H54 (cell line): ENCODE results near the gene ARNT2.
A peak's percentile ranks its signal among the peaks of the same experiment; 100 is the strongest.

Source experiments
- DNase-seq: peaks from one replicate; pipeline ENCODE4 v3.0.0; 2011; ENCODE audit warnings: low spot score, mixed read lengths; ENCODE audit not compliant: insufficient read length
- FAIRE-seq: peaks from 3 replicates; lab custom pipeline; 2011; peaks lifted over from hg19 to GRCh38; lab: Jason Lieb, UNC
- POLR2A ChIP-seq: IDR thresholded peaks from 2 replicates; pipeline ENCODE4 v1.6.1; 2011; ENCODE audit warnings: low read depth, mild to moderate bottlenecking, low read length

ARNT2 gene

DNA sequence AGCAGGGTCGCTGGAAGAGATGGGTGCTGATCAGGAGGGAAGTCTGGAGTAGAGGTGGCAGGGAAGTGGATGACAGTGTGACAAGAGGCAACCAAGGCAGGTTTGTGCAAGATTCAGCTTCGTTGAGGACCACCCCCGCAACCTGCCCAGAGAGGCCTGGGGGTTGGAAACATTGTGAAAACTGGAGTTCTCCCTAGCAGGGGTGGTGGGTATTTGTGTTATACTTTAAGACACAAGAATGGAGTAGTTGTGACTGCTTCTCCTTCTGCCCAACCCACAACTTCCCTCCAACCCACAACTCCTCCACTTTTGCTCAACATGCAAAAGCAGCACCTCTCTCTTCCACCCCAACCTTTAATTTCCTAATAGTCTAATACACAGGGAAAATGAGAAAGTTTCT, 8.6 kb upstream of the ARNT2 start:
- DNase-seq (no peak), FAIRE-seq (no peak)
- no peak for TF ChIP-seq POLR2A

DNA sequence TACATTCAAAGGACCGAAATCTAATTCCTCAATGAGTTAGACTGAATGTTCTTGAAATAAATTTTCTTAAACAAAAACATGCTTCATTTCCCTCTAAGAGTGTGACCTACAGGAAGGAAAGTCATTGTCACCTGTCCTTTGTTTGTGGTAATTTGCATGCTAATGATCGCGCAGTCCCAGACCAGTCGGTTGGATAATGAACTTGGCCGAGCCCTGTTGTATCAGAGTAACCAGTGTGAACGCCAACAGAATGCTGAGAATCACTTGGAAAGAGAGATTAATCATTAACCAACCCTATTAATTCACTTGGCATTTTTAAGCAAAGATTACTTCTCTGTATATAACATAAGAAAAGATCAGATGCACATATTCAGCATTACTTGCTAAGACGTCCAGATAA, 8.1 kb upstream of the ARNT2 start:
- FAIRE-seq (no peak), DNase-seq (no peak)

DNA sequence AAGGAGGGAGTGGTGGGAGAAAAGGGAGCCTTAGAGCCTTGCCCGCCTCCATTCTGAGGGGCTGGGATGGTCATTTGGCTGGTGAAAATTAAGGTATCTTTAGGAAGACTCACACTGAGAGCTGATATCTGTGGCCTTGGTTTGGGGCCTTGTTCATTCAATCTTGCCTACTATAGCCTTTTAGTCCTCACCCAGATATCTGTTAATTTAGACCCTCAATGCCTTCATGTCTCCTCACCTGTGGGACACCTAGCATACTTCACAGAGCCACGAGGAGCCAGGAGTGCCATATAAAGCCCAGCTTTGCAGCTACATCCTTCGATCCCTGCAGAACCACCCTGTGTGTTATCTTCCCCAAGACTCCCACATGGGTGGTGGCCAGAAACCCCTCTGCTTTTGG, 4.7 kb upstream of the ARNT2 start:
- DNase-seq (no peak), FAIRE-seq (no peak)
- TF ChIP-seq POLR2A, result no peak

More for the DNA sequence above, 8.1 kb upstream of the ARNT2 start:
- TF ChIP-seq POLR2A, result no peak

DNA sequence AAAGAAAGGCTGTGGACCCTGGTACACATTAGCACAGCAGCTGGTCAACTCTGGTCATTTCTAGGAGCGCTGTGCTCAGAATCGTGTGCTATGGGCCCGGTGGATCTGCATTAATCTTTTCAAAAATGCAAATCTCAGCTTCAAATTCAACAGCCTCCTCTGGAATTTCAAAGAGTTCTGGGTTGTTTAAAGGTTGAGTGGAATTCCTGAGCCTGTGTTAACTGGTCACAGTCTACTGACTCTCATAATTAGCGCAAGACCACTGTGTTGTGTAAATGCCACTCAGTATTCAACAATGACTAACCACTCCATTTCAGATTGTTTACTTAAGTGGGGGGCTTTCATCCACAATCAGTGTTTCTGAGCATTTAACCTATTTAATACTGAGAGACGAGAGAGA, 2.7 kb upstream of the ARNT2 start:
- FAIRE-seq, result no peak
- TF ChIP-seq POLR2A, result no peak

DNA sequence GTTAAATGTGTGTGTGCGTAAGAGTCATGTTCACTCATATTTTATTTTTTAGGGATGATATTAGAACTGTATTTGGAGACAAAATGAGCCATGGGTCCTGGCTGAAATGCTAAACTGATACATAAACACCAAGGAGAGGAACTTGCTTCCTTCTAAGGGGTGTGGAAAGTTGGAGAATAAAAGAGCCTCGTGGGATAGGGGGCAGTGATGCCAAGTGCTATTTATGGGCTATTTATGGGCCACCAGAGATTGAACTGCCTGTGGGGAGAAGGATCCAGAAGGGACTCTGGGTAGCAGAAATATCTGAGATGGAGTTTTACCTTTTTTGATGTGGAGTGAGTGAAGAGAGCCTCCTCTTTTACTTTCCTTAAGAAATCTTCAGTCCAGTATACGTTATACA, 1.8 kb upstream of the ARNT2 start:
- TF ChIP-seq POLR2A, result no peak
- FAIRE-seq, result no peak

More for the DNA sequence above, 2.7 kb upstream of the ARNT2 start:
- DNase-seq, result no peak

DNA sequence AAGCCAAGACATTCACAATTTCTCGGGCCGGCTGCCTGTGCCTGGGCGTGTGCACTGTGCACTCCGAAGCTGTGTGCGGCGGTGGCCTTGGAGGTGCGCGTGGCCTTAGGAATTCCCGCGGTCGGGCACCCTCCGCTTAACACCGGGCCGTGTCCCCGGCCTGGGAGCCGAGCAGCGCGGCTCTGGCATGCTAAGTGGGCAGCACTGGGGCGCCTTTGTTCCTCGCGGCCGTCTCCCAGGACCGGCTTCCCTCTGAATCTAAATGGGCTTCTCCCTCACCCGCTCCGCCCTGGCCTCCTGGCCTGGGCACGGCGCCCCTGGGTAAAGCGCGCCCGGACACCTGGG, 498 bp upstream of the ARNT2 start:
- no peak for TF ChIP-seq POLR2A
- no peak for DNase-seq
- no peak for FAIRE-seq

More for the DNA sequence above, 1.8 kb upstream of the ARNT2 start:
- no peak for DNase-seq

DNA sequence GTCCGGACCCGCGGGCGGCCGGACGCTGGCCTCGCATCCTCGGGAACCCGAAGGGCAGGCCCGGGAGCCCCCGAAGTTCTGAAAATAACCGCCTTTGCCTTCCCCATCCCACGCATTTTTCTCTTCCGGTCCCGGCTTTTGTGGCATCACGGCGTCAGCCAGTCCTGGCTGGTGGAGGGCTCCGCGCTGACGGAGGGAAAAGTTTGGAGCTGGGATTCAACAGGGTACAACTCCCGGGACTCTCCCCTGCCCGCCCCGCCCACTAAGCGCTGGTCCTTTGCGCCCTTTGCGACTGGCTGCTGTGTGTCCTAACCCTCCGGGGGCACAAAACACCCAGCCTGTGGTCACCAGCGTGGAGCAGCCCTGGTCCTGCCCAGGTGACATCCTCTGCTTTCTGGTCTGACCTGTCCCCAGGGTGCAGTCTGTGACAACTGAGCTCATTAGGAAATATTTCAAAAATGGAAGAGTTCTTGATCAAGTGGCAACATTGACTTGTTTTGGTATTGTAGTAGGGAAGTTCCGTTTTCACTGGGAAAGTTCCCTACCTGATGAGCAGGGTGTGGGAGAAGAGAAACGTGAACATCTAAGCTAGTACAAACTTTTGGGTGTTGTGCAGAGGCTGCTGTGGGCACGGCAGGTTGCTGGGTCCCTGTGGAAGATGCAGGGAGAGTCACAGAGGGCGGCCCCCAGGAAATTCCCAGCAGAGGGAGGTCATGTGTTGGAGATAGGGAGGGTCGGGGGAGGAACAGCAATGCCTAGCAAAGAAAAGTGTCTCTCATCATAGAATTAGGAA, 775 bp downstream of the ARNT2 start:
- TF ChIP-seq POLR2A, result no peak
- DNase-seq (no peak), FAIRE-seq (no peak)

DNA sequence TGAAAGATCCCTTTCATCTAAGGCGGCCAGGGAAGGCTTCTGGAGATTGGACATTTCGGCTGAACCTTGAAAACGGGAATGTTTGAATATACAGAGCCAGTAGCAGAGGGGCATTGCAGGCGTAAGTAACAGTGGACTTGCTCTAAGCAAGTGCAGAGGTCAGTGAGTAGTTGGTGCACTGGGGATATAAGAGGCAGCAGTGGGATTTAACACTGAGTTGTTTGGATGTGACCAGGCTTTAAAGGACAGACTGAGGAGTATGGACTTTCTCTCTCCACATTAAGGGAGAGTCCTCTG, 1.3 kb downstream of the ARNT2 start:
- TF ChIP-seq POLR2A, result no peak
- DNase-seq (no peak), FAIRE-seq (no peak)

DNA sequence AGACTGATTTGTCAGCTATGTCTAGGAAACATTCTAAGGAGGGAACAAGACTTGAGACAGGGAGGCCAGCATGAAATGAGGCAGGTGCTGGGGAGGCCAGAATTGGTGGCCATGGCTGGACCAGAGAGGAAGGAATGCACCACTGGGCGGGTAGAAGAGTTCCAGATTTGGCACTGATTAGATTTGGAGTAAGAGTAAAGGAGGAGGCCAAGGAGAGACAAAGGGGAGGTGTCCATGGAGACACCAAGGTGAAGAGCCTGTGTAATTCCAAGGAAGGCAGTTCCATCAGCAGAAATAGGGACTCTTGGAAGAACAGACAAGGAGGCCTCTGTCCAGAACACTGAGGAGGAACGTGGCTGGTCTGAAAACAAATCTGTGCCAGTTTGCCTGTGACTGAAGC, 1.8 kb downstream of the ARNT2 start:
- DNase-seq (no peak), FAIRE-seq (no peak)
- no peak for TF ChIP-seq POLR2A

DNA sequence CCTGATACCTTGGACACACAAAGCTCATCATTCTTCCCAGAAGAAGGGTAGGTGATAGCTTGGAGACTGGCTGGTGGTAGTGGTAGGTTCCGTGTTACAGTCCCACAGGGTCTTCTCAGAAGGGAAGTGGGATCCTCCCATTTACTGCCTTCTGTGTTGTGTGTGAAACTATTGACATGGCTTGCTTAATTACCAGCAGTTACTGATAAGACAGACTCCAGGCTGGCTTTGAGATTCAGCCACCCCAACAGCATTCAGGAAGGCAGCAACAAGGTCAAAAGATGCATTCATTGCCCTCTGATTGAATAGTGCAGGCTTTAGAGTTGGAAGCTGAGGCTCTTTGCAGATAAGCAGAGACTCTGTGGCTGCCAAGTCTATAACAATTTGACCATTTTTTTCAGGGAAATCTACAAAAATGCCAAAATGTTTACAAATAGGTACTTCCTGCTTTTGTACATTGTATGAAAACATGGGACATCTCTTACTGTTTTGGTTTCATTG, 7.7 kb downstream of the ARNT2 start:
- TF ChIP-seq POLR2A, result no peak
- FAIRE-seq (no peak), DNase-seq (no peak)

DNA sequence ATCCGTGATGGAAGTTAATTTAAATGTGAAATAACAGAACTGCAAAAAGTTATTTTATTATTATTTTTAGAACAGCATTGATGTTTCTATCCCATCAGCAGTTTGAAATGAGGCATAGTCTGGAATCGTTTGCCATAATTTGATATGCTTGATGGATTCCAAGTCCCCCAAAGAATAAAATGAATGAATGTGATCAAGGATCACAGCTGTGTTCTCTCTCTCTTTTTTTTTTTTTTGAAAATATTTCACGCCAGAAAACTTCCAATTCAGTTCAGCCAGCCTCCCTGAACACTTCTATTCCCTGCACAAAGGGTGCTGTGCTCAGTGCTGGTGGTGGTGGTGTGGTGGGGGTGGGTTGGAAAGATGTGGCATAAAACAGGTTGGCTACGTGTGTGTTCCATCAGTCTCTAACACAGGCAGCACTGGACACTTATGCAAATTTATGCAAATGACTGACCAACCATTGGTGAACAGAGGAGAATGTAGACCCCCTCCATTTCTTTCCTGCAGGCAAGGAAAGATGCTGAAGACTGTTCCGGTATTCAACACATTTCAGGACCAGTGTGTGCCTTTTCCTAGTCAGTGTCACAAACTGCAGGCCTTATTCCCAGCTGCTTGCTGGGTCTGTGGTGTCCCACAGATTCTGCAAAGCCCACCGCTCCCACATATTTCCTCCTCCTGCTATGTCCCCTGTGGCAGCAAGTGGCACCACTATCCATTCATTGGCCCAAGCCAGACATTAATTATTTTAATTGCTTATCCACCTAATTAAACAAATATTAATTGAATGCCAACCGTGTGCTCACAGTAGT, 10.6 kb downstream of the ARNT2 start:
- TF ChIP-seq POLR2A, result no peak
- FAIRE-seq (no peak), DNase-seq (no peak)

DNA sequence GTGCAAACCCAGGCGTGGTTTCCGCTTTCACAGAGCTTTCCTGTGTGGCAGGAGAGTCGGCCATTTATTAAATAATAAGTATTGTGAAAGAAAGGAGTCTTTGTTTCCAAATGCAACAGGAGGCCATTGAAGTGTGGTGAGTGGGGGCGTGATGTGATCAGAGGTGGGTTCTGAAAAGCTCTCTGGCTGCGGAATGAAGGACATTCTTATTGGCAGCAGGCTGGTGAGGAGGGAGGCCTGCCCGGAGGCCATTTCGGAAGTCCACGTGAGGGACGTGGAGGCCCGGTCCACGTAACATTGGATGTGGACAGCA, 11.1 kb downstream of the ARNT2 start:
- FAIRE-seq (no peak), DNase-seq (no peak)
- no peak for TF ChIP-seq POLR2A

DNA sequence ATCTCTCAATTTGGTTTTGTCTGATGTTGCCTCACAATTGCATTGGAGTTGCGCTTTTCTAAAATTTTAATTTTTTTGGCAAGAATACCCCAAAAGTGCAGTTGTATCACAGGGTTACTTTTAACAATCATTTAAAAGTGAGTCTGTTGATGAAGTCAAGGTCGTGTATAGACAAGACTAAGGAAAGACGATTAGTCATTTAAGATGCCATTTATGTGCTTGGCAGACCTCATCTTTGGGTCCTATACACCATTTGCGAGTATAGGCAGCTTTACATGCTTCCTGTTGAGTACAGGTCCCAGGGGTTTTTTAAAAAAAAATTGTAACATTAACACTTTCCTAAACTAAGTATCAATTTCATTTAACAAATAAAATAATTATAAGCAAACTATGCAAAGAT, 12.5 kb downstream of the ARNT2 start:
- TF ChIP-seq POLR2A, result no peak
- no peak for DNase-seq
- no peak for FAIRE-seq

DNA sequence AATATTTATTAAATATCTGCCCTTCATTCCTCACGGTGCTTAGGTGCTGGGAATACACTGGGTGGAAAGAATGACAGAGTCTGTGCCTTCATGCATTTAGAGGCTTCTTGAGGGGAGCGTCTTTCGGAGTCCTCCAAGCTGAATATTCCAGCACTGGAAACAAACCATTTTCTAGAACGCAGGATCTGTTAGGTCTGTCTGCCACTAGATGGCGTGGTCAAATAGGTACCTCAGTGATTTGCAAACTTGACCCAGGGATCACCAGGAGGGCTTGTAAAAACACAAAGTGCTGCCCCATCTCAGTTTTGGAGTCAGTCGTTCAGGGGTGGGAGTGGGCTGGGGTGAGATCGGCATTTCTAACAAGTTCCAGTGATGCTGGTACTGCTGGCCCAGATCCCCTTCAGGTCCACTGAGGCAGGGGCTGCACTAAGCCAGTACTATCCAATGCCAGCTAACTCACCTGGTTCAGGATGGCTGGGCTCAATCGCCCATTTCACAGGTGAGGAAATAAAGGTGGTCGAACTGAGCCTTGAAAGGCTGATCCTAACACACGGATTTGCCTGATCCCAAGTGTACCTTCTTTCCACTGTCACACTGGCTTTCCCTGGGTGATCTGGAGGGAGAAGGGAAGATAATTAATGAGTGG, 14.8 kb downstream of the ARNT2 start:
- FAIRE-seq, result no peak
- DNase-seq, result peak; percentile 23
- TF ChIP-seq POLR2A, result no peak

DNA sequence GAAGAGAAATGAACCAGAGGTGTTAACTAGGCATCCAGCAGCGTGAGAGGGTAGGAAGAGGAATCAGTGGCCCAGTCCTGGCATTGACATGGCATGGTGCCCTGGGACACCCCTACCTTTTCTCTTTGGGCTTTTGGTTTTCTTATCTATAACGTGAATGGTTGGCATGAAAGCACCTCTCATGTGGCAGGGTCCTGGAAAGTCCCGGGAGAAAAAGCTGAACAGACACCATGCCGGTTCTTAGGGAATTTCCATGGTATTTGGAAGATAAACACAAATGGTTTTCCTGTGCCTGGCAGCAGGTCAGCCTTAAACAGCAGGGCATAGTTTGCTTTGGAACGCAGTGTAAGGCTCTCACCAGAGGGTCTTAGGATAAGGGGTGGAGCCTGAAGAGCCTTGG, 15.4 kb downstream of the ARNT2 start:
- no peak for FAIRE-seq
- no peak for TF ChIP-seq POLR2A
- DNase-seq, result no peak
